Retinal pigment epithelial cell (primary cell): ENCODE results near the gene MAPKAPK3.

Source experiments
- DNase-seq: peaks from one replicate; pipeline ENCODE4 v3.0.0-alpha.2; 2010; ENCODE audit warnings: low read depth
- H3K4me3 ChIP-seq: 2 replicates; pipeline ENCODE4 v1.5.1; 2011; ENCODE audit warnings: mild to moderate bottlenecking, low read length, control low read depth, moderate library complexity
- TF ChIP-seq, protein P1 (sequence below): conservative IDR thresholded peaks from 2 replicates; pipeline ENCODE4 v1.5.1; 2011; ENCODE audit warnings: low read depth, low read length, control low read depth, inconsistent platforms

The MAPKAPK3 gene

DNA sequence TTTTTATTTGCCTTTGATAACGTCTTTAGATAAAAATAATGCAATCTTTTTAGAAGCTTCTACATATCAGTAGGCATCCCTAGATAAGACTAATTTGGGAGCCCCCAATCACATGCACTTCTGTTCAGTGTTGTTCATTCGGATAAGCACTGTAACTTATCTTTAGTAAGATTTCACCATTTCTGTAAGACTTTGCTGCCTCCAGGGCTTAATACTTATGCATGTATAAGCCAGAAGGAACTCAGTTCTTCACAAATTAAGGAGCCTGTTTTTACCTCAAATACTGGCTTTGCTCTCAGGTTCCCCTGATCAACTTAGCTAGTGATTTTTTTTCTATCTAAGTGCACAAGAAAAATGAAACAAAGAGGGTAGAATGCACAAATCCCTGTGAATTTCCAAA lies 78.1 kb downstream of the MAPKAPK3 start:
- H3K4me3 ChIP-seq, result no peak overlapping the region
- no peak for DNase-seq
- TF ChIP-seq, protein P1, sequence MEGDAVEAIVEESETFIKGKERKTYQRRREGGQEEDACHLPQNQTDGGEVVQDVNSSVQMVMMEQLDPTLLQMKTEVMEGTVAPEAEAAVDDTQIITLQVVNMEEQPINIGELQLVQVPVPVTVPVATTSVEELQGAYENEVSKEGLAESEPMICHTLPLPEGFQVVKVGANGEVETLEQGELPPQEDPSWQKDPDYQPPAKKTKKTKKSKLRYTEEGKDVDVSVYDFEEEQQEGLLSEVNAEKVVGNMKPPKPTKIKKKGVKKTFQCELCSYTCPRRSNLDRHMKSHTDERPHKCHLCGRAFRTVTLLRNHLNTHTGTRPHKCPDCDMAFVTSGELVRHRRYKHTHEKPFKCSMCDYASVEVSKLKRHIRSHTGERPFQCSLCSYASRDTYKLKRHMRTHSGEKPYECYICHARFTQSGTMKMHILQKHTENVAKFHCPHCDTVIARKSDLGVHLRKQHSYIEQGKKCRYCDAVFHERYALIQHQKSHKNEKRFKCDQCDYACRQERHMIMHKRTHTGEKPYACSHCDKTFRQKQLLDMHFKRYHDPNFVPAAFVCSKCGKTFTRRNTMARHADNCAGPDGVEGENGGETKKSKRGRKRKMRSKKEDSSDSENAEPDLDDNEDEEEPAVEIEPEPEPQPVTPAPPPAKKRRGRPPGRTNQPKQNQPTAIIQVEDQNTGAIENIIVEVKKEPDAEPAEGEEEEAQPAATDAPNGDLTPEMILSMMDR, result no peak

DNA sequence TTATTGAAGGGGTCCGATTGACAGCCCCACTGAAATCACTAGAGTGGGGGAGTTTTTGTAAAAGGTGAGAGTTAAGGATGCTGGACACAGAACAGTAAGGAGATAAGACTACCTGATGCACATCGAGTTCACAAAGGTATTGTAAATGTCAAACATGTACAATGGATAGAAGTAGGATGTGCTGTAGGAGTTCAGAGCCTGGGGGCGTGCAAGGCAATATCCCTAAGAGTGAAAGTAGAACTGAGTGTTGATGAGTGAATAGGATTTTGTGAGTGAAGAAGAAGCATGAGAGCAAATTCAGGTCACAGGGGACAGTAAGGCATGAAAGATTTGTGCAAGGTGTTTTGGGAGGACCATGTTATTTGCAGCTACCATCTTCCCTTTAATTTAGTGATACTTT lies 79.3 kb downstream of the MAPKAPK3 start:
- no peak for DNase-seq
- H3K4me3 ChIP-seq, result no peak overlapping the region
- TF ChIP-seq, protein P1, result no peak

DNA sequence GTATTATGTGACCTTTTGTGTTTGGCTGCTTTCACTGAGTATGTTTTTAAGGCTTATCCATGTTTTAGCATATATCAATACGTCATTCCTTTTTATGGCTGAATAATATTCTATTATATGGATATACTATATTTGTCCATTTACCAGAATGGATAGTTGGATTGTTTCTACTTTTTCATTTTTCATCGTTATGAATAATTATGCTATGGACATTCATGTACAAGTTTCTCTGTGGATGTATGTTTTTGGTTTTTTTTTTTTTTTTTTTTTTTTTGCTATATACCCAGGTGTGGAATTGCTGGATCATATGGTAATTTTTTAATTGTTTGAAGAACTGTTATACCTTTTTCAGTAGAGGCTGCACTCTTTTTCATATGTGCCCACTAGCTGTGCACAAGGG lies 81.3 kb downstream of the MAPKAPK3 start:
- no peak overlapping the region for H3K4me3 ChIP-seq
- DNase-seq, result no peak
- TF ChIP-seq, protein P1, result no peak
